HepG2 (cell line): ENCODE results near the gene IRX5. TPM values are rescaled to one million over a fixed set of nuclear protein-coding genes. Genes with fewer than 3 reads are reported as not detected.

Experiments used
- ARID3A ChIP-seq: IDR thresholded peaks from 2 replicates; pipeline ENCODE4 v1.6.1; 2012; ENCODE audit warnings: low read depth, low read length, improper control_type of control experiment
- MAFG ChIP-seq: sonication (generic); formaldehyde crosslinking; IDR thresholded peaks from 2 replicates; pipeline ENCODE4 v1.5.1; 2020; ENCODE audit warnings: mild to moderate bottlenecking, missing genetic modification reagents
- ONECUT2 ChIP-seq: sonication (generic); formaldehyde crosslinking; IDR thresholded peaks from 2 replicates; pipeline ENCODE4 v1.4.0; 2020; ENCODE audit warnings: missing genetic modification reagents
- RAD51 ChIP-seq: fragments of 450-650 bp; IDR thresholded peaks from 2 replicates; pipeline ENCODE4 v1.6.1; 2016; ENCODE audit warnings: borderline replicate concordance
- SYNCRIP ChIP-seq: fragments of 200-400 bp; formaldehyde crosslinking; IDR thresholded peaks from 2 replicates; pipeline ENCODE4 v1.6.1; 2018; ENCODE audit warnings: mild to moderate bottlenecking, low read depth, low read length; ENCODE audit not compliant: insufficient read depth
- YY1 ChIP-seq: IDR thresholded peaks from 2 replicates; pipeline ENCODE4 v1.6.1; 2011; ENCODE audit warnings: low read length, low read depth, moderate library complexity, mild to moderate bottlenecking; ENCODE audit not compliant: insufficient read depth, insufficient replicate concordance
- ZSCAN12 ChIP-seq: sonication (generic); formaldehyde crosslinking; IDR thresholded peaks from 2 replicates; pipeline ENCODE4 v1.9.0; 2021; ENCODE audit warnings: mild to moderate bottlenecking, missing genetic modification reagents
- polyA plus RNA-seq, 8 experiments: library from polyadenylated mRNA; depleted of rRNA in 3 of 8; stranded (reverse) in 7 of 8; unstranded in 1 of 8; fragments of >200 nt; fragmentation: Illumina TruSeq in 4 of 8; extraction: Trizol in 4 of 8; gene quantifications; 2 replicates each; pipeline versions ENCODE4 v1.2.1 to v1.2.3, GENCODE V29; 2011 to 2016; ENCODE audit warnings: low read depth in 4 of 8, missing spikeins in 1 of 8, mixed read lengths in 1 of 8; ENCODE audit not compliant: insufficient read depth in 1 of 8
- total RNA-seq, 5 experiments: library from RNA; depleted of rRNA; stranded (reverse); fragments of >200 nt; fragmentation: Illumina TruSeq; extraction: Trizol; gene quantifications; 2 replicates each; pipeline ENCODE4 v1.2.3, GENCODE V29; 2016; ENCODE audit warnings: low read depth in 1 of 5
- TF ChIP-seq, protein P1 (sequence below): sonication (generic); formaldehyde crosslinking; IDR thresholded peaks from 2 replicates; pipeline ENCODE4 v1.8.0; 2022; ENCODE audit warnings: mild to moderate bottlenecking, missing genetic modification reagents; ENCODE audit not compliant: insufficient replicate concordance
- TF ChIP-seq, protein P2 (sequence below): IDR thresholded peaks from 2 replicates; pipeline ENCODE4 v1.6.1; 2016; ENCODE audit warnings: missing genetic modification reagents, missing compliant biosample characterization
- TF ChIP-seq, protein P3 (sequence below): sonication (generic); formaldehyde crosslinking; IDR thresholded peaks from 2 replicates; pipeline ENCODE4 v1.4.0; 2020; ENCODE audit warnings: mild to moderate bottlenecking, low read depth, missing genetic modification reagents
- TF ChIP-seq, protein P4 (sequence below): sonication (generic); formaldehyde crosslinking; IDR thresholded peaks from 2 replicates; pipeline ENCODE4 v1.4.0; 2020; ENCODE audit warnings: missing genetic modification reagents
- TF ChIP-seq, protein P5 (sequence below): sonication (generic); formaldehyde crosslinking; IDR thresholded peaks from 2 replicates; pipeline ENCODE4 v1.8.1; 2023; ENCODE audit warnings: mild to moderate bottlenecking, inconsistent platforms, moderate library complexity, missing genetic modification reagents, borderline replicate concordance

IRX5 gene
- total and polyA plus RNA-seq, 2 of the 13 experiments (the other 11 are each of a cell fraction or from before 2014, with no cell fraction given) = not detected

GRCh38 chr16:54890381-54890780 is 40.3 kb upstream of the IRX5 start (continued):
- no peak for TF ChIP-seq SYNCRIP
- no peak for TF ChIP-seq MAFG (CRISPR knock-in tag)
- TF ChIP-seq, protein P1, sequence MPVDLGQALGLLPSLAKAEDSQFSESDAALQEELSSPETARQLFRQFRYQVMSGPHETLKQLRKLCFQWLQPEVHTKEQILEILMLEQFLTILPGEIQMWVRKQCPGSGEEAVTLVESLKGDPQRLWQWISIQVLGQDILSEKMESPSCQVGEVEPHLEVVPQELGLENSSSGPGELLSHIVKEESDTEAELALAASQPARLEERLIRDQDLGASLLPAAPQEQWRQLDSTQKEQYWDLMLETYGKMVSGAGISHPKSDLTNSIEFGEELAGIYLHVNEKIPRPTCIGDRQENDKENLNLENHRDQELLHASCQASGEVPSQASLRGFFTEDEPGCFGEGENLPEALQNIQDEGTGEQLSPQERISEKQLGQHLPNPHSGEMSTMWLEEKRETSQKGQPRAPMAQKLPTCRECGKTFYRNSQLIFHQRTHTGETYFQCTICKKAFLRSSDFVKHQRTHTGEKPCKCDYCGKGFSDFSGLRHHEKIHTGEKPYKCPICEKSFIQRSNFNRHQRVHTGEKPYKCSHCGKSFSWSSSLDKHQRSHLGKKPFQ (CRISPR knock-in tag) = no peak
- TF ChIP-seq, protein P2, sequence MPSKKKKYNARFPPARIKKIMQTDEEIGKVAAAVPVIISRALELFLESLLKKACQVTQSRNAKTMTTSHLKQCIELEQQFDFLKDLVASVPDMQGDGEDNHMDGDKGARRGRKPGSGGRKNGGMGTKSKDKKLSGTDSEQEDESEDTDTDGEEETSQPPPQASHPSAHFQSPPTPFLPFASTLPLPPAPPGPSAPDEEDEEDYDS (CRISPR knock-in tag) = no peak
- TF ChIP-seq, protein P3, sequence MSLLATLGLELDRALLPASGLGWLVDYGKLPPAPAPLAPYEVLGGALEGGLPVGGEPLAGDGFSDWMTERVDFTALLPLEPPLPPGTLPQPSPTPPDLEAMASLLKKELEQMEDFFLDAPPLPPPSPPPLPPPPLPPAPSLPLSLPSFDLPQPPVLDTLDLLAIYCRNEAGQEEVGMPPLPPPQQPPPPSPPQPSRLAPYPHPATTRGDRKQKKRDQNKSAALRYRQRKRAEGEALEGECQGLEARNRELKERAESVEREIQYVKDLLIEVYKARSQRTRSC = no peak
- TF ChIP-seq, protein P4, sequence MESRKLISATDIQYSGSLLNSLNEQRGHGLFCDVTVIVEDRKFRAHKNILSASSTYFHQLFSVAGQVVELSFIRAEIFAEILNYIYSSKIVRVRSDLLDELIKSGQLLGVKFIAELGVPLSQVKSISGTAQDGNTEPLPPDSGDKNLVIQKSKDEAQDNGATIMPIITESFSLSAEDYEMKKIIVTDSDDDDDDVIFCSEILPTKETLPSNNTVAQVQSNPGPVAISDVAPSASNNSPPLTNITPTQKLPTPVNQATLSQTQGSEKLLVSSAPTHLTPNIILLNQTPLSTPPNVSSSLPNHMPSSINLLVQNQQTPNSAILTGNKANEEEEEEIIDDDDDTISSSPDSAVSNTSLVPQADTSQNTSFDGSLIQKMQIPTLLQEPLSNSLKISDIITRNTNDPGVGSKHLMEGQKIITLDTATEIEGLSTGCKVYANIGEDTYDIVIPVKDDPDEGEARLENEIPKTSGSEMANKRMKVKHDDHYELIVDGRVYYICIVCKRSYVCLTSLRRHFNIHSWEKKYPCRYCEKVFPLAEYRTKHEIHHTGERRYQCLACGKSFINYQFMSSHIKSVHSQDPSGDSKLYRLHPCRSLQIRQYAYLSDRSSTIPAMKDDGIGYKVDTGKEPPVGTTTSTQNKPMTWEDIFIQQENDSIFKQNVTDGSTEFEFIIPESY = no peak
- TF ChIP-seq, protein P5, sequence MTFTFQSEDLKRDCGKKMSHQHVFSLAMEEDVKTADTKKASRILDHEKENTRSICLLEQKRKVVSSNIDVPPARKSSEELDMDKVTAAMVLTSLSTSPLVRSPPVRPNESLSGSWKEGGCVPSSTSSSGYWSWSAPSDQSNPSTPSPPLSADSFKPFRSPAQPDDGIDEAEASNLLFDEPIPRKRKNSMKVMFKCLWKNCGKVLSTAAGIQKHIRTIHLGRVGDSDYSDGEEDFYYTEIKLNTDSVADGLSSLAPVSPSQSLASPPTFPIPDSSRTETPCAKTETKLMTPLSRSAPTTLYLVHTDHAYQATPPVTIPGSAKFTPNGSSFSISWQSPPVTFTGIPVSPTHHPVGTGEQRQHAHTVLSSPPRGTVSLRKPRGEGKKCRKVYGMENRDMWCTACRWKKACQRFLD (CRISPR knock-in tag) = no peak
- no peak for TF ChIP-seq ARID3A
- TF ChIP-seq ZSCAN12 (CRISPR knock-in tag) = no peak
- no peak for TF ChIP-seq ONECUT2 (CRISPR knock-in tag)
- TF ChIP-seq RAD51 = no peak
- TF ChIP-seq YY1 = no peak
